Measurements from ENCODE around the gene EPYC.

The EPYC gene

DNA sequence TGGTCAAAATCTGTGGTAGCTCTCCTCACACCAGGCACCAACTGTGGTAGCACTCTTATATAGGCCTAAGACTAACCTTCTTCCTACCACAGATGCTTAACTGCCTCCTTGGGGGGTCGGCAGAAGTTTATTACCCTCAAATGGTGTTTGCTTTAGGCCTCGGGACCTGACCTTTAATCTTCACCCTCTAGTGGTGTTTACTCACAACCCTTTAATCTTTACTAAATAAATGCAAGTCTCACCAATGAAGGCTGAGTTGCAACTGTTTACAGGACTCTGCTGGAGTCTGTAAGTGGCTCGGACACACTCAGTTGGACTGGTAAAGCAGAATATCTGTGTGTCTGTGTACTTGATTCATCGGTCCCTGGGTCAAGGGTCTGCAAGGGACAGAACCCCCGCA is 79.2 kb downstream of the EPYC start:
- no peak overlapping the region for H3K4me3 ChIP-seq (ENCODE audit: low read length)
- peaks cover 13% of the 10 kb centered on the region for H3K4me1 ChIP-seq (ENCODE audit: control insufficient read depth, insufficient read depth, low read length)
- no peak overlapping the region for H3K4me2 ChIP-seq (ENCODE audit: low read length)
- H3K36me3 ChIP-seq (ENCODE audit: insufficient read depth, low read length), result no peaks in the 10 kb centered on the region
- no peak overlapping the region for H3K9ac ChIP-seq (ENCODE audit: low read depth, low read length)
- H3K9me3 ChIP-seq (replicated peaks; ENCODE audit: low read length), result no peaks in the 10 kb centered on the region
- no peaks in the 10 kb centered on the region for H3K27me3 ChIP-seq (ENCODE audit: control insufficient read depth, insufficient read depth, low read length)

DNA sequence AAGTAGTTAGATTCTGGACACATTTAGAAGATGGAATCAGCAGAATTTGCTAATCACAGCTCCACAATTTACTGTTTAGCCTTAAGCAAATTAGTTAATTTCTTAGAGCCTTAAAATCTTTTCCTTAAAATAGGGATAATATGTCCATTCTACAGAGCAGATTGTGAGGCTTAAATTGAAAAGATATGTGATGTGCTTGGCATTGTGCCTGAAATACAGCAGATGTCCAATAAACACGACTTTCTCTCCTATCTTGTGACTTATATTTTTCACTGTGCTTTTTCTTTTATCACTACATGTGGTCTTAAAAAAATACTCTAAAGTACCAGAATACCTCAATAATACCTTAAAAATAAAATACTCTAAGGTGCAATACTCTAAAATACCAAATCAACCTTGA is 80.4 kb downstream of the EPYC start:
- no peaks in the 10 kb centered on the region for H3K36me3 ChIP-seq (ENCODE audit: insufficient read depth, low read length)
- H3K4me3 ChIP-seq (ENCODE audit: low read length), result no peak overlapping the region
- no peaks in the 10 kb centered on the region for H3K27me3 ChIP-seq (ENCODE audit: control insufficient read depth, insufficient read depth, low read length)
- H3K9ac ChIP-seq (ENCODE audit: low read depth, low read length), result no peak overlapping the region
- peaks cover 13% of the 10 kb centered on the region for H3K4me1 ChIP-seq (ENCODE audit: control insufficient read depth, insufficient read depth, low read length)
- no peak overlapping the region for H3K4me2 ChIP-seq (ENCODE audit: low read length)
- no peaks in the 10 kb centered on the region for H3K9me3 ChIP-seq (replicated peaks; ENCODE audit: low read length)

DNA sequence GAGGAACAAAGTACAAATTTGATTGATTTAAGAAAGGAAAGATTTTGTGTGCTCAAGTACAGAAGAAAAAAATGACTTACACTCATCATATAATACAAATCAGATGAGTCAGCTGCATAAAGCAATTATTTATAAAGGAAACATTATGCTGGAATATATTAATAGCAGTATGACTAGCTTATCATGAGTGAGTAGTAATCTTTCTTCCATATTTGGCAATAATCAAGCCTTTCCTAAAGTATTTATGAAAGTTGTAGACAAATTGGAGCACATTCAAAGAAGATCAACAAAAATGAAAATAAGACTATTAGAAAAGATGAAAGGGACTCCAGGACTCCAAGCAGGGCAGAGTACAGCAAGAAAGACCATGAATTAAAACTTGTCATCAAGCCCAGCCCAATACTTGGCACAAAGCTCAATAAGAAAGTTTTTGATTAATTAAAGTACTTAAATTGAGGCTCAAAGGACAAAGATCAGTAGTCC is 82.6 kb downstream of the EPYC start:
- Histone ChIP-seq H3K4me3 (ENCODE audit: low read length) (no peak overlapping the region), H3K9ac (ENCODE audit: low read depth, low read length) (peak overlapping the region; percentile 52), H3K4me1 (ENCODE audit: control insufficient read depth, insufficient read depth, low read length) (peaks cover 13% of the 10 kb centered on the region)

DNA sequence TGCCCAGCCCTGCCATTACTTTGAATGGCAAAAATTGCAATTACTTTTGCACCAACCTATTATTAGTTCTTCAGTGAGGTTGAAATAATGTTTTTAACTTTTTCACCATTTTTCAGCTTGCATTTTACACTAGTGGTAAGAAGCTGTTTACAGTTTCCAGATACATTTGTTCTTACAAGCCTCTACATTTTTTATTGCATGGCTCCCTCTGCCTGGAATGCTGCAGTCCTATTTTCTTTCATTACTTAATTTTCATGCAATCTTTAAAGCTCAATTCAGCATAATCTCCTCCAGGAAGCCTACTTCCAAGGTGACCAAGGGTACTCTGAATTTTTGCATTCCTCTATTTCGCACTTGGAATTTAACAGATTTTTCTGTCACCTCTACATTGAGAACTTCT is 83.2 kb downstream of the EPYC start:
- Histone ChIP-seq H3K36me3 (ENCODE audit: insufficient read depth, low read length) (no peaks in the 10 kb centered on the region), H3K4me3 (ENCODE audit: low read length) (no peak overlapping the region), H3K9ac (ENCODE audit: low read depth, low read length) (peak overlapping the region; percentile 52), H3K4me1 (ENCODE audit: control insufficient read depth, insufficient read depth, low read length) (peaks cover 13% of the 10 kb centered on the region), H3K9me3 (replicated peaks; ENCODE audit: low read length) (no peaks in the 10 kb centered on the region), H3K4me2 (ENCODE audit: low read length) (peak overlapping the region; percentile 45), H3K27me3 (ENCODE audit: control insufficient read depth, insufficient read depth, low read length) (no peaks in the 10 kb centered on the region)

More for the DNA sequence above, 82.6 kb downstream of the EPYC start:
- Histone ChIP-seq H3K36me3 (ENCODE audit: insufficient read depth, low read length) (no peaks in the 10 kb centered on the region), H3K27me3 (ENCODE audit: control insufficient read depth, insufficient read depth, low read length) (no peaks in the 10 kb centered on the region), H3K4me2 (ENCODE audit: low read length) (peak overlapping the region; percentile 54), H3K9me3 (replicated peaks; ENCODE audit: low read length) (no peaks in the 10 kb centered on the region)

DNA sequence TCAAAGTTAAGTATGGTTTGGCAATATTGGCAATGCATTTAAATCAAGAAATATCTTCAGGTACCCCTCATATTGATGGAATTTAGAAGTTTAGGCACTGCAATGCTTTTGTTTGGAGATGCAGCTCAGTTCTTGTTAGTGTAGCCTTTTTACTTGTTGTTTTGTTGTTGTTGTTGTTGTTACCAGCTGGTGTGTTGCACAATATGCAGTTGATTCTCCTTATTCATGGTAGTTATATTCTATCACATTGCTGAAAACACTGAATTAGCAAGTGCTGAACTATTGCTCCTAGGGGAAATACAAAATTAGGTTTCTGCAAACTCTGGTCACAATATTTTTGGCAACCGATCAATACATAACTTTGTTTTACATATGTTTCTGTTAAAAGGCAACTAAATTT is 84.5 kb downstream of the EPYC start:
- no peaks in the 10 kb centered on the region for H3K27me3 ChIP-seq (ENCODE audit: control insufficient read depth, insufficient read depth, low read length)
- H3K4me2 ChIP-seq (ENCODE audit: low read length), result no peak overlapping the region
- H3K36me3 ChIP-seq (ENCODE audit: insufficient read depth, low read length), result no peaks in the 10 kb centered on the region
- no peaks in the 10 kb centered on the region for H3K9me3 ChIP-seq (replicated peaks; ENCODE audit: low read length)
- peaks cover 13% of the 10 kb centered on the region for H3K4me1 ChIP-seq (ENCODE audit: control insufficient read depth, insufficient read depth, low read length)
- H3K9ac ChIP-seq (ENCODE audit: low read depth, low read length), result no peak overlapping the region
- no peak overlapping the region for H3K4me3 ChIP-seq (ENCODE audit: low read length)

DNA sequence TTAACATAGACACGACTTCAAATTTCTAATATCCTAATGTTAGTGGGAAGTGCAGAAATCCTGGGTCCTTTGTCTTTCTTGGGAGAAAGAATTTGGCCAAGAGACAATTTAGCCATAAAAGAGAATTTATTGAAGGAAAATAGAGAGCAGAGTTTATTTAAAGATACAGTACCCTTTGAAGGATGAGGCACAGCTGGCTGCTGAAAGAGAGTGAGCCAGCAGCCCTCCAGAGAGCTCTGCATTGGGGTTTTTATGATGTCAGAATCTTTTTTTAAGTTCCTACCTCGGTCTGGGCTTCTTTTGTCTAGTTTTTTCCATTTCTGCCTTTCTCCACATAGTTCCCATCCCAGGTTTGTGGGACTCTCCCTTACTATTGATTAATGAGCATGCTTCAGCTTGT is 87.3 kb downstream of the EPYC start:
- Histone ChIP-seq H3K27me3 (ENCODE audit: control insufficient read depth, insufficient read depth, low read length) (no peaks in the 10 kb centered on the region), H3K9ac (ENCODE audit: low read depth, low read length) (no peak overlapping the region), H3K4me1 (ENCODE audit: control insufficient read depth, insufficient read depth, low read length) (peaks cover 10% of the 10 kb centered on the region), H3K4me2 (ENCODE audit: low read length) (no peak overlapping the region), H3K9me3 (replicated peaks; ENCODE audit: low read length) (no peaks in the 10 kb centered on the region), H3K4me3 (ENCODE audit: low read length) (no peak overlapping the region), H3K36me3 (ENCODE audit: insufficient read depth, low read length) (no peaks in the 10 kb centered on the region)

DNA sequence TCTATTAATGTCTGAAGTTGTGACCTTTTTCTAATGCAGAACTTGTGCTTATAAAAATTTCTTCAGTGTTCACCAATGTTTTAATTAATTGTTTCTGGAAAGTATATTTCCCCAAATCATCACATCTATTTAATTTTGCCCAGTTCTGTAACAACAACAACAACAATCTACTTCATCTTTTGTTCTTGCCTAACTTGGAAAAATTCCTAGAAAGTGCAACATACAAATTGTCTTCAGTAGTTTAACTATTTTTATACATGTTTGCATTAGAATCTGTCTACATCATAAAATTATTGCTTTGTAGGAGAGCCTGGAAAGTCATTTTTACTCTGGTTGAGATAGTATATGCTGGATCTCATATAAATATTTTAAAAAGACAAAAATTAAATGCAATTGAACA is 88.3 kb downstream of the EPYC start:
- Histone ChIP-seq H3K4me3 (ENCODE audit: low read length) (no peak overlapping the region), H3K9me3 (replicated peaks; ENCODE audit: low read length) (no peaks in the 10 kb centered on the region), H3K4me1 (ENCODE audit: control insufficient read depth, insufficient read depth, low read length) (peaks cover 3% of the 10 kb centered on the region), H3K4me2 (ENCODE audit: low read length) (no peak overlapping the region), H3K9ac (ENCODE audit: low read depth, low read length) (no peak overlapping the region), H3K36me3 (ENCODE audit: insufficient read depth, low read length) (no peaks in the 10 kb centered on the region), H3K27me3 (ENCODE audit: control insufficient read depth, insufficient read depth, low read length) (no peaks in the 10 kb centered on the region)

DNA sequence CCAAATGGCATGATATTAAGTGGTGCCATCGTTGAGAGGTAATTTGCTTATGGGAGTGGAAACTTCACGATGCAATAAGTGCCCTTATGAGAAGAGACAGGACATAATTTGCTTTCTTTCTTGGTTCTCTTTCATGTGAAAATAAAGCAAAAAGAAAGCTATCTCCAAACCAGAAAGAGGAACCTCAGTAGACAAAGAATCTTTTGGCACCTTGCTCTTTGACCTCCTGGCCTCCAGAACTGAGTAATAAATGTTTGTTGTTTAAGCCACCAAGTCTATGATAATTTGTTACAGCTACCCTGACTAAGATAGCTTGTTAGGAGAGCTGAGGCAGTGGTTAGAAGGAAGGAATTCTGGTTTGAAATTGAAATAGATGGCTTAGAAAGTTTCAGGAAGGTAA is 89.4 kb downstream of the EPYC start:
- H3K4me1 ChIP-seq (ENCODE audit: control insufficient read depth, insufficient read depth, low read length), result no peaks in the 10 kb centered on the region
- H3K36me3 ChIP-seq (ENCODE audit: insufficient read depth, low read length), result no peaks in the 10 kb centered on the region
- H3K9ac ChIP-seq (ENCODE audit: low read depth, low read length), result no peak overlapping the region
- no peak overlapping the region for H3K4me3 ChIP-seq (ENCODE audit: low read length)
- H3K4me2 ChIP-seq (ENCODE audit: low read length), result no peak overlapping the region
- no peaks in the 10 kb centered on the region for H3K9me3 ChIP-seq (replicated peaks; ENCODE audit: low read length)
- H3K27me3 ChIP-seq (ENCODE audit: control insufficient read depth, insufficient read depth, low read length), result no peaks in the 10 kb centered on the region
